SH-SY5Y (cell line): ENCODE data around the gene CD34.

Source experiments
- GATA2 ChIP-seq: IDR thresholded peaks from 2 replicates; pipeline ENCODE4 v1.6.1; 2011; ENCODE audit warnings: mild to moderate bottlenecking, low read depth, low read length
- GATA3 ChIP-seq: IDR thresholded peaks from 2 replicates; pipeline ENCODE4 v1.6.1; 2011; ENCODE audit warnings: low read depth, mild to moderate bottlenecking, low read length, moderate library complexity

- TF ChIP-seq GATA2 (no peak), GATA3 (no peak)
These were observed 12.6 kb upstream of the CD34 start for GRCh38 chr1:207923561-207923960.
